Mesenchymal stem cell (in vitro differentiated cells and primary cell): ENCODE results near the gene COL6A3.

Experiments
- DNase-seq: peaks from one replicate; pipeline ENCODE4 v3.0.0-alpha.2; 2013
- H2AFZ ChIP-seq: one replicate; pipeline ENCODE4 v1.6.1; 2013; ENCODE audit warnings: low read depth, mild to moderate bottlenecking, control low read depth, inconsistent platforms, low read length, moderate library complexity
- H2AK5ac ChIP-seq: 2 replicates; pipeline ENCODE4 v1.6.1; 2013; ENCODE audit warnings: low read length, moderate library complexity, mild to moderate bottlenecking, inconsistent platforms; ENCODE audit not compliant: severe bottlenecking
- H2BK120ac ChIP-seq: one replicate; pipeline ENCODE4 v1.6.1; 2013; ENCODE audit warnings: low read depth, mild to moderate bottlenecking, inconsistent platforms, low read length, moderate library complexity
- H2BK12ac ChIP-seq, 2 experiments: one replicate each; pipeline ENCODE4 v1.6.1; 2013; ENCODE audit warnings: inconsistent platforms in 2 of 2, low read length in 2 of 2, mild to moderate bottlenecking in 2 of 2, moderate library complexity in 2 of 2, control low read depth in 1 of 2
- H2BK15ac ChIP-seq: one replicate; pipeline ENCODE4 v1.6.1; 2013; ENCODE audit warnings: mild to moderate bottlenecking, low read depth, inconsistent platforms; ENCODE audit not compliant: poor library complexity, severe bottlenecking
- H2BK5ac ChIP-seq: 2 replicates; pipeline ENCODE4 v1.6.1; 2013; ENCODE audit warnings: low read depth, mild to moderate bottlenecking, low read length, control low read depth, inconsistent platforms; ENCODE audit not compliant: poor library complexity, severe bottlenecking
- H3K14ac ChIP-seq, 2 experiments: one replicate each; pipeline ENCODE4 v1.6.1; 2013; ENCODE audit warnings: inconsistent platforms in 2 of 2, low read length in 2 of 2, control low read depth in 1 of 2, mild to moderate bottlenecking in 1 of 2, moderate library complexity in 1 of 2
- H3K18ac ChIP-seq, 2 experiments: one replicate each; pipeline ENCODE4 v1.6.1; 2013; ENCODE audit warnings: inconsistent platforms in 2 of 2, low read length in 2 of 2, control low read depth in 1 of 2, low read depth in 1 of 2, mild to moderate bottlenecking in 1 of 2
- H3K23ac ChIP-seq, 2 experiments: one replicate each; pipeline ENCODE4 v1.6.1; 2013; ENCODE audit warnings: inconsistent platforms in 2 of 2, low read length in 2 of 2, mild to moderate bottlenecking in 2 of 2, moderate library complexity in 2 of 2, control low read depth in 1 of 2
- H3K27ac ChIP-seq: 2 replicates; pipeline ENCODE4 v1.5.1; 2013; ENCODE audit warnings: mild to moderate bottlenecking, moderate library complexity, low read length, control low read depth, inconsistent platforms; ENCODE audit not compliant: poor library complexity, severe bottlenecking
- H3K27me3 ChIP-seq, 2 experiments: 2 replicates each; pipeline versions ENCODE4 v1.6.1 to v1.7.0; 2013; ENCODE audit warnings: low read length in 2 of 2, mild to moderate bottlenecking in 2 of 2, moderate library complexity in 2 of 2, control low read depth in 1 of 2, inconsistent platforms in 1 of 2; ENCODE audit not compliant: control insufficient read depth in 1 of 2, insufficient read depth in 1 of 2
- H3K36me3 ChIP-seq, 2 experiments: 2 replicates each; pipeline versions ENCODE4 v1.6.1 to v1.7.0; 2013; ENCODE audit warnings: low read length in 2 of 2, control low read depth in 1 of 2, inconsistent platforms in 1 of 2, low read depth in 1 of 2, mild to moderate bottlenecking in 1 of 2; ENCODE audit not compliant: insufficient read depth in 2 of 2, control insufficient read depth in 1 of 2
- H3K4ac ChIP-seq, 2 experiments: one replicate each; pipeline ENCODE4 v1.6.1; 2013; ENCODE audit warnings: inconsistent platforms in 2 of 2, low read length in 2 of 2, mild to moderate bottlenecking in 2 of 2, moderate library complexity in 2 of 2, control low read depth in 1 of 2, low read depth in 1 of 2
- H3K4me1 ChIP-seq: 2 replicates; pipeline ENCODE4 v1.6.1; 2013; ENCODE audit warnings: low read depth, low read length, control low read depth; ENCODE audit not compliant: control insufficient read depth, insufficient read depth
- H3K4me2 ChIP-seq: 2 replicates; pipeline ENCODE4 v1.6.1; 2013; ENCODE audit warnings: low read length, mild to moderate bottlenecking, inconsistent platforms; ENCODE audit not compliant: poor library complexity, severe bottlenecking
- H3K4me3 ChIP-seq, 2 experiments: 2 replicates each; pipeline versions ENCODE4 v1.5.1 to v1.7.0; 2013; ENCODE audit warnings: low read length in 2 of 2, mild to moderate bottlenecking in 2 of 2, control low read depth in 1 of 2, low read depth in 1 of 2; ENCODE audit not compliant: insufficient read depth in 1 of 2
- H3K79me1 ChIP-seq: replicated peaks from 2 replicates; pipeline ENCODE4 v1.6.1; 2013; ENCODE audit warnings: mild to moderate bottlenecking, control low read depth, low read length, inconsistent platforms; ENCODE audit not compliant: poor library complexity, severe bottlenecking
- H3K9ac ChIP-seq: 2 replicates; pipeline ENCODE4 v1.7.0; 2013; ENCODE audit warnings: mild to moderate bottlenecking, low read length, moderate library complexity
- H3K9me3 ChIP-seq: 2 replicates; pipeline ENCODE4 v1.7.0; 2013; ENCODE audit warnings: mild to moderate bottlenecking, low read length; ENCODE audit not compliant: control insufficient read depth
- H4K8ac ChIP-seq: one replicate; pipeline ENCODE4 v1.6.1; 2013; ENCODE audit warnings: inconsistent platforms, mild to moderate bottlenecking, low read length, moderate library complexity
- H4K91ac ChIP-seq: one replicate; pipeline ENCODE4 v1.6.1; 2013; ENCODE audit warnings: mild to moderate bottlenecking, low read length, inconsistent platforms
- WGBS: methylation state at CpG from one replicate; pipeline ENCODE4 v1.1.7; 2013; ENCODE audit warnings: mixed read lengths; 5-methylcytosine and 5-hydroxymethylcytosine counted together

COL6A3 gene

DNA sequence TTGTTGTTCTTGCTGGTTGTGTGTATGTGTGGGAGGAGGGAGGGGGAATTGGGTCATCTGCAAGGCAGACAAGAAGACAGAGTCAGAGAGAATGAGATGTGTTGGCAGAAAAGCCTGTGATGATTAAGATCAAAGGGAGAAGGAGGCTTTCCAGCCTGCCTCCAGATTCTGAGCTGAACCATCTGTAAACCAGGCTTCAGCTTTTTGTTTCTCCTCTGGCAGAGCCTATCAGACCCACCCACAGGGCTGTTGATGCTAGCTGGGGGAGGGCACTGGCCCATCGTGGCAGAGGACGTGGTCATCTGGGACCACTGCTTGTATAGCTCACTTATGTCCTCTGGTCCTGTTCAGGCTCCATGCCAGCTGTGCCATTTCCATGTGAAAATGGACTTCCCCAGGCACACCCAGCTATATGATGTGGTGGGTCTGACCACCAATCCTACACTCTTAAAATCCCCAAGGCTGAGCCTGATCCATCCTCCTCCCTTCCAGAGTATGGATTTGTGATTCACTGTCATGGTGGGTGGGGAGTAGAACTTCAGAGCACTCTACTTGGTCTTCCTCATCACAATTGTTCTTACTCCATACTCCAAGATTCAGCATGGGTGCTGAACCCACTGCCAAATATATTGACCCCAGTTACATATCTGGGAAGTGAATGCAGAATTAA is 27.8 kb upstream of the COL6A3 start:
- H3K4ac ChIP-seq, result peak overlapping the region; percentile 59 to 92
- H2BK15ac ChIP-seq, result peak overlapping the region; percentile 74
- peak overlapping the region; percentile 98 for H4K91ac ChIP-seq
- H2AK5ac ChIP-seq, result peak overlapping the region; percentile 12
- peak overlapping the region; percentile 85 to 94 for H3K18ac ChIP-seq
- H3K4me3 ChIP-seq, result peak overlapping the region in 1 of 2 experiments; percentile 36
- no peak overlapping the region for H3K4me2 ChIP-seq
- H2AFZ ChIP-seq, result no peak overlapping the region
- H3K9me3 ChIP-seq, result no peaks in the 10 kb centered on the region
- no peaks in the 10 kb centered on the region for H3K36me3 ChIP-seq
- H2BK5ac ChIP-seq, result no peak overlapping the region
- peak overlapping the region in 1 of 2 experiments; percentile 29 for H3K23ac ChIP-seq
- no peaks in the 10 kb centered on the region for H3K79me1 ChIP-seq
- peaks cover 11% of the 10 kb centered on the region for H3K4me1 ChIP-seq
- no peak overlapping the region for H3K27ac ChIP-seq
- H4K8ac ChIP-seq, result peak overlapping the region; percentile 94
- H3K14ac ChIP-seq, result peak overlapping the region in 1 of 2 experiments; percentile 29
- peak; percentile 77 for DNase-seq
- WGBS, result 39% methylated on average over 2 of the region's 2 CpGs
- peak overlapping the region; percentile 86 for H2BK120ac ChIP-seq
- peak overlapping the region; percentile 99 for H2BK12ac ChIP-seq
- peak overlapping the region; percentile 72 for H3K9ac ChIP-seq
- H3K27me3 ChIP-seq, result no peaks in the 10 kb centered on the region

DNA sequence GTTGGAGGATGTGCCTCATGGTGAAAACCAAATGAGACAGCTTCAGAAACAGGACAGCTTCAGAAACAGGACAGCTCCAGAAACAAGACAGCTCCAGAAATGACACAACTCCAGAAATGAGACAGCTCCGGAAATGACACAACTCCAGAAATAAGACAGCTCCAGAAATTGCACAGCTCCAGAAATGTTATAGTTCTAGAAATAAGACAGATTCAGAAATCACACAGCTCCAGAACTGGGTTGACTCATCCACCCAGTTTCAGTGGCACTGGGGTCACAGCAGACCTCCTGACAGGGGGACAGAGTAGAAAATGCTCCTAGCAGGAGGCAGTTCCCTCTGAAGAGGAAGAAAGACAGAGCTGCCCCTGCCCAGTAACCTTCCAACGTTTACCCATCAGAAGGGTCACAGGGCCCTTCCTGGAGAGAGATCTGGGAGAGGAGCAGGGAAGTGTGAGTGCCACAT is 26.9 kb upstream of the COL6A3 start:
- Histone ChIP-seq H2BK12ac (peak overlapping the region; percentile 51 to 79), H2BK15ac (peak overlapping the region; percentile 60), H2AFZ (no peak overlapping the region), H2BK120ac (no peak overlapping the region), H3K23ac (no peak overlapping the region), H3K9me3 (no peaks in the 10 kb centered on the region), H4K8ac (peak overlapping the region; percentile 59), H3K4ac (peak overlapping the region; percentile 22 to 55), H3K36me3 (no peaks in the 10 kb centered on the region), H3K4me2 (no peak overlapping the region), H3K4me3 (no peak overlapping the region), H4K91ac (peak overlapping the region; percentile 87), H3K27me3 (no peaks in the 10 kb centered on the region), H3K18ac (peak overlapping the region; percentile 62 to 91), H2BK5ac (no peak overlapping the region), H3K4me1 (peaks cover 15% of the 10 kb centered on the region), H3K79me1 (no peaks in the 10 kb centered on the region), H3K14ac (peak overlapping the region in 1 of 2 experiments; percentile 61), H3K27ac (no peak overlapping the region), H2AK5ac (no peak overlapping the region), H3K9ac (peak overlapping the region; percentile 72)
- DNase-seq, result peak; percentile 56
- WGBS, result 100% methylated on average over 1 of the region's 2 CpGs

DNA sequence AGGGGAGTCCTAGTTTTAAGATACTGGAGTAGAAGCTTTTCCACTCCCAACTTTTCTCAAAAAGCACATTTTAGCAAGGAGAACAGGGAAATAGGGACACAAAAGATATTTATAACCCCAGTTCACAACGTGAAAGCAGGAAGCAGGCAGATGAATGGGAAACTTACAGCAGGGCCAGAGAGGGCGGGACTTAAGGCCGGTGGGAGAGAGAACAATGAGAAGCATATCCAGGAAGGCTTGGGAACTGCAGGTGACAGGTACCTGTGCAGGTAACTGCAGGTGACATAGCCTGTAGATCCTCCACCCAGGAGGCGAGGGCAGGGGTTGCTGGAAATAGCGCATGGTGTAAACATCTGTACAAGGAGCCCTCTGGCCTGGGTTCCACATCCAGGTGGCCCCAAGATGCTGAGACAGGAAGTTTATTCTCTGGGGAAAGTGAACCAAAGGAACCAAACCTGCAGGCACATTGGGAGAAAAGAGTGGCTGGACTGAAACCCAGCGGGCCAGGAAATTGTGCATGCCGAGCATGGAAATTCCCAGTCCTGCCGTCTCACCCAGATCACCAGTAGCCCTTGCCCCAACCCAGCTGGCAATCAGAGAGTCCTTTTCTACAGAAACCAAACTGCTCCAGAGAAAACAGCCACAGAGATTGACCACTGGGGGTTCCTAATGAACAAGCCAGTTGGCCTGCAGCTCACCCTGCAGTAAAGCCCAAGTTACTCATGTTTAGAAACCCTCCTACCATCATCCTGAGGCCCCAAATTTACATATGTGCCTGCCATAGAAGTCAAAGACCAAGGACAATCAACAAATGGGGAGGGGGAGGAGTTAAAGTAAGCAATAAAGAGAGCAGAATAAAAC is 24.3 kb upstream of the COL6A3 start:
- H4K8ac ChIP-seq, result peak overlapping the region; percentile 58
- peak overlapping the region; percentile 74 for H4K91ac ChIP-seq
- peak overlapping the region; percentile 46 to 73 for H3K18ac ChIP-seq
- no peak overlapping the region for H2BK15ac ChIP-seq
- peak overlapping the region in 1 of 2 experiments; percentile 66 for H3K14ac ChIP-seq
- H3K23ac ChIP-seq, result no peak overlapping the region
- WGBS, result 69% methylated on average over 8 of the region's 8 CpGs
- no peak overlapping the region for H2BK5ac ChIP-seq
- H2AK5ac ChIP-seq, result no peak overlapping the region
- DNase-seq, result no peak
- no peak overlapping the region for H3K4ac ChIP-seq
- H3K9me3 ChIP-seq, result no peaks in the 10 kb centered on the region
- H2AFZ ChIP-seq, result no peak overlapping the region
- H3K27me3 ChIP-seq, result no peaks in the 10 kb centered on the region
- peak overlapping the region; percentile 56 to 85 for H2BK12ac ChIP-seq
- H3K36me3 ChIP-seq, result no peaks in the 10 kb centered on the region
- peaks cover 35% of the 10 kb centered on the region for H3K4me1 ChIP-seq
- H2BK120ac ChIP-seq, result no peak overlapping the region
- no peak overlapping the region for H3K4me2 ChIP-seq
- no peak overlapping the region for H3K4me3 ChIP-seq
- no peaks in the 10 kb centered on the region for H3K79me1 ChIP-seq
- H3K9ac ChIP-seq, result no peak overlapping the region
- no peak overlapping the region for H3K27ac ChIP-seq

DNA sequence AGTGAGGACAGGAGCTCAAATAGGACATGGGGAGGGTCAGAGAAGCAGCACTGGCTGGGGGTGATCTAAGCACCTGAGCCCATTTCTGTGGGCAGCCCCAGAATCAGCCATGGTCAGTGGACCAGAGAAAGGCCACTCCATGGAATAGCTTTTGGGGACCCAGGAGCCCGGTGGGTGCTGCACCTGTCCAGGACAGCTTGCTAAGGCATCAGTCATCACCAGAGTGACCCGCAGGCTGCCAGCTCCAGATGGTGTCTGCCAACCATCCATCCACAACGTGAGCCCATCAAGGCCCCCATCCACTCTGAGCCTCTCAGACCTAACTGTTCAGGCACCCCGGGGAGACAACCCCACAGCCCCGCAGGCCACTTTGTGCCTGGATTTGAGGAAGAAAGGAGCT is 23.6 kb upstream of the COL6A3 start:
- Histone ChIP-seq H3K4me2 (no peak overlapping the region), H2BK120ac (peak overlapping the region; percentile 84), H3K9me3 (no peaks in the 10 kb centered on the region), H2BK15ac (no peak overlapping the region), H3K4me3 (no peak overlapping the region), H3K27me3 (no peaks in the 10 kb centered on the region), H2AK5ac (no peak overlapping the region), H2AFZ (no peak overlapping the region), H3K4me1 (peaks cover 43% of the 10 kb centered on the region), H3K9ac (no peak overlapping the region), H2BK5ac (no peak overlapping the region), H4K8ac (peak overlapping the region; percentile 64), H3K23ac (no peak overlapping the region), H3K79me1 (no peaks in the 10 kb centered on the region), H3K14ac (no peak overlapping the region), H3K4ac (peak overlapping the region in 1 of 2 experiments; percentile 60), H3K36me3 (no peaks in the 10 kb centered on the region), H2BK12ac (peak overlapping the region; percentile 69 to 79), H3K27ac (no peak overlapping the region), H4K91ac (peak overlapping the region; percentile 84), H3K18ac (peak overlapping the region; percentile 74 to 78)
- no peak for DNase-seq
- WGBS, result 89% methylated on average over 5 of the region's 5 CpGs
